WI38 (cell line): Measurements from ENCODE around the gene HOXB13.

Source experiments
- H3K4me3 ChIP-seq: 2 replicates; pipeline ENCODE4 v1.5.1; 2011; ENCODE audit warnings: low read depth, mild to moderate bottlenecking, control low read depth, low read length
- TF ChIP-seq, protein P1 (sequence below): IDR thresholded peaks from 2 replicates; pipeline ENCODE4 v1.5.1; 2012; ENCODE audit warnings: low read depth, mild to moderate bottlenecking, control low read depth, low read length

HOXB13 gene

GRCh38 chr17:48747445-48748363, 19.2 kb upstream of the HOXB13 start:
- TF ChIP-seq, protein P1, sequence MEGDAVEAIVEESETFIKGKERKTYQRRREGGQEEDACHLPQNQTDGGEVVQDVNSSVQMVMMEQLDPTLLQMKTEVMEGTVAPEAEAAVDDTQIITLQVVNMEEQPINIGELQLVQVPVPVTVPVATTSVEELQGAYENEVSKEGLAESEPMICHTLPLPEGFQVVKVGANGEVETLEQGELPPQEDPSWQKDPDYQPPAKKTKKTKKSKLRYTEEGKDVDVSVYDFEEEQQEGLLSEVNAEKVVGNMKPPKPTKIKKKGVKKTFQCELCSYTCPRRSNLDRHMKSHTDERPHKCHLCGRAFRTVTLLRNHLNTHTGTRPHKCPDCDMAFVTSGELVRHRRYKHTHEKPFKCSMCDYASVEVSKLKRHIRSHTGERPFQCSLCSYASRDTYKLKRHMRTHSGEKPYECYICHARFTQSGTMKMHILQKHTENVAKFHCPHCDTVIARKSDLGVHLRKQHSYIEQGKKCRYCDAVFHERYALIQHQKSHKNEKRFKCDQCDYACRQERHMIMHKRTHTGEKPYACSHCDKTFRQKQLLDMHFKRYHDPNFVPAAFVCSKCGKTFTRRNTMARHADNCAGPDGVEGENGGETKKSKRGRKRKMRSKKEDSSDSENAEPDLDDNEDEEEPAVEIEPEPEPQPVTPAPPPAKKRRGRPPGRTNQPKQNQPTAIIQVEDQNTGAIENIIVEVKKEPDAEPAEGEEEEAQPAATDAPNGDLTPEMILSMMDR, result no peak
- H3K4me3 ChIP-seq, result no peak overlapping the region

DNA sequence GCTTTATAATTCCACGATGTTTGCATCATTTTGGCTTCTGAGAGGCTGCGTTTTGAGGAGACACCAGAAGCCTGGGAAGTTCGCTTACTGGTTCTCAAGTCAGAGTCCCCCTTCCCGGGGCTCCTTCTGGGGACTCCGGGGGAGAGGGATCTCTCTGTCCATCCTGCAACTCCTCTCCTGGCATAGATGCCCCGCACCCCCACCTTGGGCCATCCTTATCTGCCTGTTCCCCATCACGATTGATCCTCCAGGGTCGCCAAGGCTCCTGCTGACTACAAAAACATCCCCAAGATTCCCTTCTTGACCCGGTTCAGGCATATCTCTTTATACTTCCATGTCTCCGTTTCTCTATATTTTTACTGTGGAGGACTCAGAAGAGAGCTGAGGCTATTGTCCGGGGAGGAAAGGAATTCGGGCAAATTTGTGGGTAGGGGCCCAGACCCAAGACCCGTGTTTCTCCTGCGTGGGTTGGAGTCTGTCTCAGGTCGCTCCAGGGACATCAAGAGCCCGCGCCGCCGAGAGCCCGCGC, 18.4 kb upstream of the HOXB13 start:
- TF ChIP-seq, protein P1, result no peak
- H3K4me3 ChIP-seq, result no peak overlapping the region

- no peak overlapping the region for H3K4me3 ChIP-seq
- TF ChIP-seq, protein P1, result no peak
Measured at GRCh38 chr17:48745381-48746275, 17.1 kb upstream of the HOXB13 start.

- TF ChIP-seq, protein P1, result no peak
- H3K4me3 ChIP-seq, result no peak overlapping the region
Measured at GRCh38 chr17:48740537-48740936, 12.0 kb upstream of the HOXB13 start.

GRCh38 chr17:48738803-48739526, 10.4 kb upstream of the HOXB13 start:
- H3K4me3 ChIP-seq, result no peak overlapping the region
- TF ChIP-seq, protein P1, result no peak

DNA sequence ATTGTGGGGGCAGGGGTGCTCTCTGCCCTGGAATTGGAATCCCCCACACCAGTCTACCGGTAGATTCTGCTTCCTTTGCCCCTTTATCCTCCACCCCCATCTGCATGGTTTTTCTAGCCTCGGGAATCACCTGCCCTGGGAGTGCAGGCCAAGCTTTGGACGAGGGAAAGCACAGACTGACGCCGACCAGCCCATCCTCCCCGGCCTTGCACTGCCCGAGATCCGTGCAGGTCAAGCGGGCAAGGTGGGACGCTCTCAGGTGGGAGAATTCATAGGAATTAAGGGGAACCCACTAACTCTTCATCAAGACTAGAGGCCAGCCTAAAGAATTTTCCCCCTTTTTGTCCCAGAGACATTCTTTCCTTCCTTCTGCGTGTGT, 9.9 kb upstream of the HOXB13 start:
- no peak overlapping the region for H3K4me3 ChIP-seq
- TF ChIP-seq, protein P1, result no peak
